KBM-7 (cell line): ENCODE results near the gene PKP4.

ENCODE experiments used
- DNase-seq: peaks from one replicate; pipeline ENCODE4 v3.0.0-alpha.2; 2015
- in situ Hi-C: fragments of 300-500 bp; cut with MboI; formaldehyde crosslinking; loops from 2 replicates; pipeline ENCODE4 v1.14.3; 2020; ENCODE audit warnings: low sequenced_read_pairs, low pct_unique_long_range_greater_than_20kb, mixed read lengths

The PKP4 gene

GRCh38 chr2:158491072-158491471 is 34.3 kb downstream of the PKP4 start:
- in situ Hi-C loops, result no loop called here

DNA sequence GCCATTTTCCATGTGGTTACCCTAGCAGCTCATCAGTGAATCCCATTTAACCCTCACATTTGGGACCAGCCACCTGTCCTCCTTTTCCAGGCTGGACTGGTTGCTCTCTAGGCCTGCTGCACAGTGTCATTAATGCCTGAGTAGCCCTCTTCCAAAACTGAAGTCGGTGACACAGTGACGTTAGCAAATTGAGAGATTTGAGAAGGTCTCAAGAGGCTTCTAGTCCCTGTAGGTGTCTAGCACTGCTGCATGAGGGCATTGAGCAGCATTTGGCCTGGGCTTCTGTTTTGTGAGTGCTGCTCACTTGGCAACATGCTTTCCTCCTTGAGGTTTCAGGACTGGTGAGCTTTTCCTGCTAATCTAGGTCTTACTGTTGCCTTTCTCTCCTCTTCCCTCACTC is 36.7 kb downstream of the PKP4 start:
- no peak for DNase-seq
- in situ Hi-C loops, result no loop called here

More at GRCh38 chr2:158491072-158491471, 34.3 kb downstream of the PKP4 start:
- DNase-seq, result no peak

- in situ Hi-C loops, result no loop called here
- no peak for DNase-seq
Observed at GRCh38 chr2:158495175-158495574, 38.4 kb downstream of the PKP4 start.

DNA sequence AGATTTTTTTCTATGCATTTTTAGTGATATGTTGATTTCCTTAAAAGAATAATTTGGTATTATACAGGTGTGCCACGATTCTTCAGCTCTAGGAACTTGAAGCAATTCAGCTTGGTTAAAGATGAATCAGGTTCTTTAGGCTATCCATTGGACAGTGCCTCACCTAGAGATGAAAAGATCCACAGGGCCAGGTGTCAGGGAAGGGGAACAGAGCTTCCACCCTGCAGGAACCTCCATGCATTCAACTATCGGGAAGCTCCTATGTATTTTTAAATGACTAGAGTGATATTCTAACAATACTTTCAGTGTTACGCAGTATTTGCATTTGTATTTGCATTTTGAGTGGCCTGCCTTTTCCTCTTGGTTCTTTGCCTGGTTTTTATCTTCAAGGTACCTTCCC is 40.2 kb downstream of the PKP4 start:
- in situ Hi-C loops, result no loop called here

DNA sequence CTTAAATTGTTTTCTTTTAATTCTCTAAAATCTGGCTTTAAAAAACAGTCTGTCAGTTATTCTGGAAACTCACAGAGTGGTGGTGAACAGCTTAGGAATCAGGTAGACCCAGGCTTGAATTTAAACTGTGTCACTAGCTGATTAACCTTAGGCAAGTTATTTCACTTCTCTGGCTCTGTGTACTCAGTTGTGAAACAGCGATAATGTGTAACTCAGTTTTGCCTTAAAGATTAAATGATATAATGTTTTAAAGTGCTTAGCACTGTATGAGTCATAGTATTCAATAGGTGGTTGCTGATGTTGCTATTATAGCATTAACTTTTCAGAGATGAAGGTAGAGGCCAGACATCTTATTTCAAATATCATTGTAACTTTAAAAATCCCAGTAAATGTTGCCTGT is 40.7 kb downstream of the PKP4 start:
- in situ Hi-C loops, result no loop called here

More for the DNA sequence above, 40.2 kb downstream of the PKP4 start:
- DNase-seq, result no peak

GRCh38 chr2:158498043-158498748 is 41.4 kb downstream of the PKP4 start:
- DNase-seq, result no peak

More for the DNA sequence above, 40.7 kb downstream of the PKP4 start:
- DNase-seq, result no peak

DNA sequence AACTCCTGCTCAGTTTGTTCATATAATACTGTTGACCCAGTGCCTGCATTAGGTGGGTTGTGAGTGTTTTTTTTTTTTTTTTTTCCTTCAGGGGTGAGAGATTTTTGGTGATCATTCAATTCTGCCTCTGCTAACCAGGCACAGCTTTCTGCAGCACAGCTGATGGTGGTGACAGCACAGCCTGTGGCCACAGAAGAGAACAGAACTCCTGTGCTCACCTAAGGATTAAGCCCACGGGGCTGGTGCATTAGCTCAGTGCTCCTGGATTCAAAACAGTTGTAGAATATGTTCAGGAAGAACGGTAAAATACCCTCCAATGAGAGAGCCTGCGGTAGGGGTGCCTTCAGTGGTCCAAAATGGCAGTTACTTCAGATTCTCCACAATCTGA is 42.0 kb downstream of the PKP4 start:
- no peak for DNase-seq
- in situ Hi-C loops, result no loop called here

More at GRCh38 chr2:158498043-158498748, 41.4 kb downstream of the PKP4 start:
- in situ Hi-C loops, result no loop called here

DNA sequence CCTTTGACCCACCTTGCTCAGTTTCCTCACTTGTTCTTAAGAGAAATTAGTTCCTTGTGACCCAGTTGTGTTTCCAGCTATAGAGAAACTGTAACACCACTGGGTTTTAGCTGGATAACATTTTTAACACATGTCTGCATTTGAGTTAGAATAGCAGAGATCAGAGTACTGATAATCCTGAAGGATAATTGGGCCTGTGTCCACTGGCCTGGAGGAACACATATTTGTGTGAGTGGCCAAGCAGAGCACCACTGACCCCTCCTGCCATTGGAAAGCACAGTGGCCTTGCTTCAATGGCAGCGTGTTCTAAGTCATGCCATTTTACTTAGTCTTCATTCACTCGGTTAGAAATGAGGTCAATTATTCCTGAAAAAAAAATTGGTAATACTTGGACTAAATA is 42.6 kb downstream of the PKP4 start:
- DNase-seq, result no peak
- in situ Hi-C loops, result no loop called here

DNA sequence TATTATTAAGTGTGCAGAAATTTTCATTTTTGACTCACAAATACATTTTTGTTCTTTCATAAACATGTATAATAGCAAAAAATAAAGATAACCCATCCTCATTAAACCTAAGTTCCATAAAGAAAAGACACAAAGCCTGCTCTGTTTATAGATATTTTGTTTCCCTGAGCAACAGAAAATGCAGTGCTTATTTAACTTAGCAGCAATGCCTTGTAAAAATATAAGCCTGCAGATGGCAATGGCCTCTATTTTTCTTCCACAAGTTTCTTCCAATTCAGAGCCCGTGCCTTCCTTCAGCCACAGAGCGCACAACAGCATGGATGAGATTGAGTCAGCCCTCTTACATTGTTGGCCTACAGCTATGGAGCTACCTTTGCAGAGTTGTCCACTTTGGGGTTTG is 43.6 kb downstream of the PKP4 start:
- DNase-seq, result no peak
- in situ Hi-C loops, result no loop called here

GRCh38 chr2:158501301-158501700 is 44.5 kb downstream of the PKP4 start:
- DNase-seq, result no peak
- in situ Hi-C loops, result no loop called here

GRCh38 chr2:158502974-158503373 is 46.2 kb downstream of the PKP4 start:
- no peak for DNase-seq

DNA sequence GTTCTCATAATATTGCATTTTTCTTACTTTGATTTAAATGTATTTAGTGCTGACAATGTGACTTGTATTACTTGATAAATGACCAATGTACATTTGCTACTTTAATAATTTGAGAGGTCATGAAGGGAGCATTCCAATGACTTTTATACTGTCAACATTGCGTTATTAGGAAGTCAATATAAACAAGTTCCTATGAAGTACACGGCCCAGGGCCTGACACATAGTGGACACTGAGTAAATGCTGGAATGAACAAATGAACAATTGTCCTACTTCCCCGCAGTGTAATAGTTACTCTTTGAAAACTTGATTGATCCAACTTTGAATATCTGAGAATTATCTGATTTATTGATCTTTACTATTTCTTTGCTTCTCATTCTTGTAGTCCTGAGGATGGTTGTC is 47.3 kb downstream of the PKP4 start:
- no peak for DNase-seq
- in situ Hi-C loops, result no loop called here

More at GRCh38 chr2:158502974-158503373, 46.2 kb downstream of the PKP4 start:
- in situ Hi-C loops, result no loop called here

- DNase-seq, result no peak
- in situ Hi-C loops, result no loop called here
Observed at GRCh38 chr2:158505448-158505934, 48.7 kb downstream of the PKP4 start.

- DNase-seq, result no peak
- in situ Hi-C loops, result no loop called here
Observed at GRCh38 chr2:158507141-158507540, 50.4 kb downstream of the PKP4 start.

GRCh38 chr2:158507679-158508078 is 50.9 kb downstream of the PKP4 start:
- DNase-seq, result no peak
- in situ Hi-C loops, result no loop called here

- in situ Hi-C loops, result no loop called here
Observed at GRCh38 chr2:158509928-158510797, 53.4 kb downstream of the PKP4 start.

GRCh38 chr2:158510887-158511286 is 54.1 kb downstream of the PKP4 start:
- in situ Hi-C loops, result no loop called here
- DNase-seq, result no peak

More at GRCh38 chr2:158509928-158510797, 53.4 kb downstream of the PKP4 start:
- no peak for DNase-seq

DNA sequence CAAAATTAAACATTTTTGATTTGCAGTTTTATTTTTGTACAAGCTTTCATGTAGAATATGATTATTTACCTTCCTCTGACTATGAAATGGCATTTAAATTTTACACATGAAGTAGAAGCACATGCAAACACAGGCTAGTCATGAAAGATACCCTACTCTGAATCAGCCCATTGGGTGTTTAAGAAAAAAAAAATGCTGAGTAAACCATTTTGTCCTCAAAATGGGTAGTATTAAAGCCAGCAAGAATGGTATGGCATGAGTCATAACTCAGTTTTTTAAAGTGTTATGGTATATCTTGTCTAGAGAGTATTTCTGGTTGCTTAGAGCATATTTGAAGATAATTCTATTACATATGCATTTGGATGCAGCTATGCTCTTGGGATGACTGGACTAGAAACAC is 55.0 kb downstream of the PKP4 start:
- in situ Hi-C loops, result no loop called here
- no peak for DNase-seq

GRCh38 chr2:158512323-158512722 is 55.6 kb downstream of the PKP4 start:
- no peak for DNase-seq
- in situ Hi-C loops, result no loop called here

DNA sequence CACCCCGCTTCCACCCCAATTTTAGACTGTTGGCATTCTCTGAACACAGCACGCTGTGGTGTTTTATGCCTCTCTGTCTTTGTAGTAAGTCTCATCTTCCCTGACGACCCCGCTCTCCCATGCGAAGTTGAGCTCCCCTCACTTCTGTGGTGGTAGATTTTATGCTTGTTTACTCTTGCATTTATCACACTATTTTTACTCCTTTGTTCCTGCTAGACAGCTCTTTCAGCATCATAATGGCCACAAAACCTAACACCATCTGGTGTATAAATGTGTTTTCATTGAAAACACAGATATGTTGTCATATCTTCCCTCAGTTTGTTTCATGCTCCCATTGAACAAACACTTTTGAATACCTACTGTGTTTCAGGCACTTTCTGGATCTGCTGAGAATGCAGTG is 57.1 kb downstream of the PKP4 start:
- no peak for DNase-seq
- in situ Hi-C loops, result no loop called here
